GM18951 (cell line): Measurements from ENCODE around the gene EIF4B.

Source experiments
- POLR2A ChIP-seq: IDR thresholded peaks from 4 replicates; pipeline ENCODE4 v1.6.1; 2011; ENCODE audit warnings: mild to moderate bottlenecking; ENCODE audit not compliant: insufficient read length, insufficient read depth; ENCODE audit errors: extremely low read depth
- in situ Hi-C: fragments of 300-500 bp; cut with MboI; formaldehyde crosslinking; loops from one replicate; pipeline ENCODE4 v1.12.0; 2022; ENCODE audit warnings: low sequenced_read_pairs, mixed read lengths, inconsistent platforms; ENCODE audit not compliant: unreplicated experiment

EIF4B gene

GRCh38 chr12:53061404-53062010, 55.3 kb downstream of the EIF4B start:
- in situ Hi-C loops, result loop anchor here (5.0 kb wide), 1 partner anchor 36 kb away; the partner anchor contains the start of gene IGFBP6
- no peak for TF ChIP-seq POLR2A

GRCh38 chr12:53062011-53062961, 56.0 kb downstream of the EIF4B start:
- TF ChIP-seq POLR2A, result no peak
- in situ Hi-C loops, result loop anchor here (5.0 kb wide), 1 partner anchor 35 kb away; the partner anchor contains the start of gene IGFBP6

- in situ Hi-C loops, result loop anchor here (5.0 kb wide), 1 partner anchor 34 kb away; the partner anchor contains the start of gene IGFBP6
- no peak for TF ChIP-seq POLR2A
Observed at GRCh38 chr12:53062977-53063707, 56.9 kb downstream of the EIF4B start.

- no peak for TF ChIP-seq POLR2A
Observed at GRCh38 chr12:53063708-53064612, 57.7 kb downstream of the EIF4B start.

GRCh38 chr12:53064613-53065436, 58.6 kb downstream of the EIF4B start:
- TF ChIP-seq POLR2A, result no peak
- in situ Hi-C loops, result loop anchor here (5.0 kb wide), 1 partner anchor 32 kb away; the partner anchor contains the start of gene IGFBP6

More at GRCh38 chr12:53063708-53064612, 57.7 kb downstream of the EIF4B start:
- in situ Hi-C loops, result loop anchor here (5.0 kb wide), 1 partner anchor 33 kb away; the partner anchor contains the start of gene IGFBP6

- in situ Hi-C loops, result no loop called here
Observed at GRCh38 chr12:53065470-53065869, 59.2 kb downstream of the EIF4B start.

GRCh38 chr12:53065975-53066931, 60.0 kb downstream of the EIF4B start:
- no peak for TF ChIP-seq POLR2A

More at GRCh38 chr12:53065470-53065869, 59.2 kb downstream of the EIF4B start:
- TF ChIP-seq POLR2A, result no peak

GRCh38 chr12:53067074-53067992, 61.1 kb downstream of the EIF4B start:
- in situ Hi-C loops, result no loop called here
- no peak for TF ChIP-seq POLR2A

More at GRCh38 chr12:53065975-53066931, 60.0 kb downstream of the EIF4B start:
- in situ Hi-C loops, result no loop called here
